ENCODE results near the gene TTC13. TPM values are rescaled to one million over a fixed set of nuclear protein-coding genes. Genes with fewer than 3 reads are reported as not detected.

The TTC13 gene
- total RNA-seq, 1 donor from 2014 or later, result 35.4 TPM

DNA sequence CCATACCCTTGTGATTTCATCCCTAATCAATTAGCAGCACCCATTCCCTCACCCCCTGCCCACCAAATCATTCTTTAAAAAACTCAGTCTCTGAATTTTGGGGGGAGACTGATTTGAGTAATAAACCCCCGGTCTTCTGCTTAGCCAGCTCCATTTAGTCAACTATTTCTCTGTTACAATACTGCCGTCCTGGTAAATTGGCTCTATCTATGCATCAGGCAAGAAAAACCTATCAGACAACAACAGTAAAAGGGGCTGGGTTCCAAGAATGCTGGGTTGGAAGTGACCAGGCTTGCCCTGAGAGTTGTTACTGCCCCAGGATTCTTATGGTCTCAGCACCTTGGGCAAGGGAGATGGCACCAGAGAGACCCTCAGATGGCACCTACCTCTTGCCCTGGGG is 94.0 kb downstream of the TTC13 start:
- Mint-ChIP-seq H3K4me3 (no peak overlapping the region), H3K4me1 (no peaks in the 10 kb centered on the region), H3K27ac (no peak overlapping the region), H3K36me3 (ENCODE audit: low read depth) (no peaks in the 10 kb centered on the region), H3K27me3 (peaks cover 55% of the 10 kb centered on the region), H3K9me3 (no peaks in the 10 kb centered on the region)
- POLR2A ChIA-PET, result no interaction called here
- ATAC-seq (ENCODE audit: low read depth) (no peak), DNase-seq (no peak)
- intact Hi-C loops (cut with micrococcal nuclease), result no loop called here
- TF ChIP-seq, protein P1, sequence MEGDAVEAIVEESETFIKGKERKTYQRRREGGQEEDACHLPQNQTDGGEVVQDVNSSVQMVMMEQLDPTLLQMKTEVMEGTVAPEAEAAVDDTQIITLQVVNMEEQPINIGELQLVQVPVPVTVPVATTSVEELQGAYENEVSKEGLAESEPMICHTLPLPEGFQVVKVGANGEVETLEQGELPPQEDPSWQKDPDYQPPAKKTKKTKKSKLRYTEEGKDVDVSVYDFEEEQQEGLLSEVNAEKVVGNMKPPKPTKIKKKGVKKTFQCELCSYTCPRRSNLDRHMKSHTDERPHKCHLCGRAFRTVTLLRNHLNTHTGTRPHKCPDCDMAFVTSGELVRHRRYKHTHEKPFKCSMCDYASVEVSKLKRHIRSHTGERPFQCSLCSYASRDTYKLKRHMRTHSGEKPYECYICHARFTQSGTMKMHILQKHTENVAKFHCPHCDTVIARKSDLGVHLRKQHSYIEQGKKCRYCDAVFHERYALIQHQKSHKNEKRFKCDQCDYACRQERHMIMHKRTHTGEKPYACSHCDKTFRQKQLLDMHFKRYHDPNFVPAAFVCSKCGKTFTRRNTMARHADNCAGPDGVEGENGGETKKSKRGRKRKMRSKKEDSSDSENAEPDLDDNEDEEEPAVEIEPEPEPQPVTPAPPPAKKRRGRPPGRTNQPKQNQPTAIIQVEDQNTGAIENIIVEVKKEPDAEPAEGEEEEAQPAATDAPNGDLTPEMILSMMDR (IDR thresholded peaks at IDR 0.05), result no peak
- CTCF ChIA-PET, result no interaction called here

DNA sequence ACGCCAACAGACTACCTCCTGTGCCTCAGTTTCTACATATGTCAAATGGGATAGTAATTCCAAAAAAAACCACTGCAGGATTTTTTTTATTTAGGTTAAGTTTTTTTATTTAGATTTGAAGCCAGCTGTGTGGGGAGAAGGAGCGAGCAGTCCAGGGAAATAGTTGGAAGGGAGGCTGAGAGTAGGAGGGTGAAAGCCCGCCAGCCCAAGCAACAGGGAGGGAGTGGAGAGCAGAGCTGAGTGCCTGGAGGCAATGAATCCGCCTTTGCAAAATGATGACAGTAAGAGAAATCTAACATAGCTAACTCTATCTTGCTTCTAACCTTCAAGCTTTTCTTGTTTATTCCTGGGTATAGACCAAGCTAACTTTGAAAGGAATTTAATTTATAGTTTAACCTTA is 94.7 kb downstream of the TTC13 start:
- H3K9me3 Mint-ChIP-seq, result no peaks in the 10 kb centered on the region
- intact Hi-C loops (cut with micrococcal nuclease), result no loop called here

DNA sequence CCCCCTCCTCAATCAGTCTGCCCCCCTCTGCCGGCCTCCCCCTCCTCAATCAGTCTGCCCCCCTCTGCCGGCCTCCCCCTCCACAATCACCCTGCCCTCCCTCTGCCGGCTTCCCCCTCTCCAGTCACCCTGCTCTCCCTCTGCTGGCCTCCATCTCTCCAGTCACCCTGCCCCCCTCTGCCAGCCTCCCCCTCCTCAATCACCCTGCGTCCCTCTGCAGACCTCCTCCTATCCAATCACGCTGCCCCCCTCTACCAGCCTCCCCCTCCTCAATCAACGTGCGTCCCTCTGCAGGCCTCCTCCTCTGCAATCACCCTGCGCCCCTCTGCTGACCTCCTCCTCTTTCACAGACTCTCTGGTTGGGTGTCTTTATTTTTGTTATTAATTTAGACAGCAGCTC is 98.9 kb downstream of the TTC13 start:
- POLR2A ChIA-PET, result no interaction called here

More for the DNA sequence above, 94.7 kb downstream of the TTC13 start:
- no peak overlapping the region for H3K27ac Mint-ChIP-seq
- no peaks in the 10 kb centered on the region for H3K4me1 Mint-ChIP-seq
- H3K27me3 Mint-ChIP-seq, result peaks cover 57% of the 10 kb centered on the region
- ChIA-PET POLR2A (no interaction called here), CTCF (no interaction called here)
- TF ChIP-seq, protein P1 (IDR thresholded peaks at IDR 0.05), result no peak
- ATAC-seq (ENCODE audit: low read depth) (no peak), DNase-seq (no peak)
- no peak overlapping the region for H3K4me3 Mint-ChIP-seq
- H3K36me3 Mint-ChIP-seq (ENCODE audit: low read depth), result no peaks in the 10 kb centered on the region

DNA sequence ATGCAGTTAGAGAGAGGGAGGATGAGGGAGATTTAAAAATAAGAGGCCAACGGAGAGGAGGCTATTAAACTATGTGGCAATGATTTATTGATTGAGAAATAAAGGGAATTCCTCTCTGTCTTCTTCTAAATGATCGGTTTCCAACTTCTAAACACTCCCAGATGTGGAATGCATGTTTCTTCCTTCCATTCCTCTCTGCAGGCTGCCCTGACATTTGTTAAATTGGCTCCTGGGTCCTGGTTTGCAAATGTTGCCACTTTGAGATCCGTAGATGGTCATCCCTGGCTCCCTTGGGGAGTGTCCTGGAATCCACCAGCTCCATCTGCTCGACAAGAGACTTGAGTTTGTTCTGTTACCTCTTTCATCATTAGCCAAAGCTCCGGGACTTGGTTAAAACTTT is 100.1 kb downstream of the TTC13 start:
- POLR2A ChIA-PET, result no interaction called here

More for the DNA sequence above, 98.9 kb downstream of the TTC13 start:
- CTCF ChIA-PET, result no interaction called here
- Mint-ChIP-seq H3K4me1 (no peaks in the 10 kb centered on the region), H3K27ac (no peak overlapping the region), H3K9me3 (no peaks in the 10 kb centered on the region), H3K36me3 (ENCODE audit: low read depth) (no peaks in the 10 kb centered on the region), H3K4me3 (no peak overlapping the region), H3K27me3 (peaks cover 61% of the 10 kb centered on the region)
- TF ChIP-seq, protein P1 (IDR thresholded peaks at IDR 0.05), result no peak
- intact Hi-C loops (cut with micrococcal nuclease), result no loop called here
- no peak for DNase-seq
- ATAC-seq (ENCODE audit: low read depth), result no peak

DNA sequence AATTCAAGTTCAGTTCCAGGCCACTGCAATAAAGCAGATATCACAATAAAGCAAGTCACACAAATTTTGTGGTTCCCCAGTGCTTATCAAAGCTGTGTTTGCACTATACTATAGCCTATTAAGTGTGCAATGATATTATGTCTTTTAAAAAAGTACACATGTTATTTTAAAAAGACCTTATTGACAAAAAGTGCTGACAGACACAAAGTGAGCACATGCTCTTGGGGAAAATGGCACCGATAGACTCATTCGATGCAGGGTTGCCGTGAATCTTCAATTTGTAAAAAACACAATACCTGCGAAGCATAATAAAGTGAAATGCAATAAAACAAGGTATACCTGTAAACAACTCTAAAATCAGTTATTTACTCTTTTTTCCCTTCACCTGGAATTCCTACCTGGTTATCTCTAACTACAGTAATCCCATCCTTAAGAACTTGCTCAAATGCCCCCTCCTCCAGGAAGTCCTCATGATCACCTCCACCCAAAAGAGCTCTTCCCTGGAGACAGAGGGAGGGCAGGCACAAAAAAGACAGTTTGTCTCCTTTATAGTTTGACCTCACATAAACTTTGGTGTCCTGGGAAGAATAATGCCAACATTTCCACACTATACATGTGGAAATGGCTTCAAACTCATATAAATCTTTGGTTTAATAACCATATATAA is 100.6 kb downstream of the TTC13 start:
- POLR2A ChIA-PET, result no interaction called here
- H3K27ac Mint-ChIP-seq, result no peak overlapping the region
- H3K4me1 Mint-ChIP-seq, result no peaks in the 10 kb centered on the region

More for the DNA sequence above, 100.1 kb downstream of the TTC13 start:
- no peak for ATAC-seq (ENCODE audit: low read depth)
- no peak overlapping the region for H3K27ac Mint-ChIP-seq
- TF ChIP-seq, protein P1 (IDR thresholded peaks at IDR 0.05), result no peak
- no peaks in the 10 kb centered on the region for H3K36me3 Mint-ChIP-seq (ENCODE audit: low read depth)
- H3K4me3 Mint-ChIP-seq, result no peak overlapping the region
- H3K9me3 Mint-ChIP-seq, result no peaks in the 10 kb centered on the region
- CTCF ChIA-PET, result no interaction called here
- no peaks in the 10 kb centered on the region for H3K4me1 Mint-ChIP-seq
- DNase-seq, result no peak
- peaks cover 53% of the 10 kb centered on the region for H3K27me3 Mint-ChIP-seq
- intact Hi-C loops (cut with micrococcal nuclease), result no loop called here

More for the DNA sequence above, 100.6 kb downstream of the TTC13 start:
- ATAC-seq (ENCODE audit: low read depth) (no peak), DNase-seq (no peak)
- Mint-ChIP-seq H3K27me3 (peaks cover 55% of the 10 kb centered on the region), H3K4me3 (no peak overlapping the region), H3K36me3 (ENCODE audit: low read depth) (no peaks in the 10 kb centered on the region), H3K9me3 (no peaks in the 10 kb centered on the region)
- CTCF ChIA-PET, result no interaction called here
- TF ChIP-seq, protein P1 (IDR thresholded peaks at IDR 0.05), result no peak
- intact Hi-C loops (cut with micrococcal nuclease), result no loop called here
